ENCODE data around the gene TMPRSS11B.

TMPRSS11B gene

DNA sequence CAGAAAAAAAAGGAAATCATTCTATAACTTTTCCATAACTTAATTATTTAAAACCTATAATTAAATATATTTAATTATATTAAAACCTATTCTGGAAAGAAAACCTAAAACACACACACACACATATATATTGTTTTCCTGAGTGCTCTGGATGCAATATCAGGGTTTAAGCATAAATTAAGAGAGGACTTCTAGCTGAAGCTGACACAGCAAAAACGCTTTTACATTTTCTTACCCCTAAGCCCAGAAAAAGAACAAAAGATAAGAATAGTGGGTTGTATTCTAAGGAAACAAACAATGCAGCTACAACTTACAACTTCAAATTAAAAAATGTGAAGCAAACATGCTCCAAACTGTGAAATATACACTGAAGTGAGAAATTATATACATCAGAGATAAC lies 52.3 kb downstream of the TMPRSS11B start:
- H3K9me3 ChIP-seq, result no peaks in the 10 kb centered on the region
- H3K4me3 ChIP-seq, result no peak overlapping the region
- no peaks in the 10 kb centered on the region for H3K27me3 ChIP-seq
- no peaks in the 10 kb centered on the region for H3K36me3 ChIP-seq
- intact Hi-C loops (cut with DNase I; ENCODE audit: low total_unique reads), result no loop called here
- H3K4me1 ChIP-seq, result no peaks in the 10 kb centered on the region
- TF ChIP-seq, protein P1, sequence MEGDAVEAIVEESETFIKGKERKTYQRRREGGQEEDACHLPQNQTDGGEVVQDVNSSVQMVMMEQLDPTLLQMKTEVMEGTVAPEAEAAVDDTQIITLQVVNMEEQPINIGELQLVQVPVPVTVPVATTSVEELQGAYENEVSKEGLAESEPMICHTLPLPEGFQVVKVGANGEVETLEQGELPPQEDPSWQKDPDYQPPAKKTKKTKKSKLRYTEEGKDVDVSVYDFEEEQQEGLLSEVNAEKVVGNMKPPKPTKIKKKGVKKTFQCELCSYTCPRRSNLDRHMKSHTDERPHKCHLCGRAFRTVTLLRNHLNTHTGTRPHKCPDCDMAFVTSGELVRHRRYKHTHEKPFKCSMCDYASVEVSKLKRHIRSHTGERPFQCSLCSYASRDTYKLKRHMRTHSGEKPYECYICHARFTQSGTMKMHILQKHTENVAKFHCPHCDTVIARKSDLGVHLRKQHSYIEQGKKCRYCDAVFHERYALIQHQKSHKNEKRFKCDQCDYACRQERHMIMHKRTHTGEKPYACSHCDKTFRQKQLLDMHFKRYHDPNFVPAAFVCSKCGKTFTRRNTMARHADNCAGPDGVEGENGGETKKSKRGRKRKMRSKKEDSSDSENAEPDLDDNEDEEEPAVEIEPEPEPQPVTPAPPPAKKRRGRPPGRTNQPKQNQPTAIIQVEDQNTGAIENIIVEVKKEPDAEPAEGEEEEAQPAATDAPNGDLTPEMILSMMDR (IDR thresholded peaks at IDR 0.05), result no peak
- no peak for DNase-seq
- no peak overlapping the region for H3K27ac ChIP-seq

DNA sequence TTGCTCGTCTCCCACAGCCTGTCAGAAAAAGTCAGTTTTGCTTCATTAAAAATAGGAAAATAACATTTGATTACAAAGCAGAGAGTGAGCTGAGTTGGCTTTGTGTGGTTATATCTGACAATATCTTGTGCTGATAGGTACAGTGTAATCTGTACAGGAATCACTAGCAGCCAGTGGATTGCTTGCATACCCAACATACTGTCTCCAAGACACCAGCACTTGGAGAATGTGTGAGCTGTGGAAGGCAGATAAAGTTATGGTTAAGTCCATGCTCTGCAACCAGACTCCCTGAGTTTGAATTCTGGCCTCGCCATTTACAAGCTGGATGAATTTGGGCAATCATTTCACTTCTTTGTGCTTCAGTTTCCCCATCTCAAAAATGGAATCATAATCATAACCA lies 58.3 kb downstream of the TMPRSS11B start:
- TF ChIP-seq, protein P1 (IDR thresholded peaks at IDR 0.05), result no peak
- Histone ChIP-seq H3K4me1 (no peaks in the 10 kb centered on the region), H3K27ac (no peak overlapping the region), H3K27me3 (no peaks in the 10 kb centered on the region), H3K4me3 (no peak overlapping the region), H3K9me3 (no peaks in the 10 kb centered on the region), H3K36me3 (no peaks in the 10 kb centered on the region)
- intact Hi-C loops (cut with DNase I; ENCODE audit: low total_unique reads), result no loop called here
- DNase-seq, result no peak

DNA sequence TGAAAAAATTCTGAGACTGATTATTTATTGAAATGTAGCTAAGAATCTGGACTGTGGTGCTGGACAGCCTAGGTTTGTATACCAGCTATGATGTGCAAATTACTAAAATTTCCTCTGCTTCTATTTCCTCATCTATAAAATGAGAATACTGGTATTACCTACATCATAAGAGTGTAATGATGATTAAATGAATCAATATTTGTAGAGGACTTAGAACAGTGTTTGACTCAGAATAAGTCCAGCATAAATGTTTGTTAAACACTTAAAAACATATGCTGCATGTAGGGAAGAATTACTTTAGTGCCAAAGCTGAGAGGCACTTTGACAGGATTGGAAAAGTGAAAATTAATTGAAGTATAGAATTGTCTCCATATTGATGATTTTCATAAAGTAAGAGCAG lies 60.6 kb downstream of the TMPRSS11B start:
- Histone ChIP-seq H3K4me1 (no peaks in the 10 kb centered on the region), H3K4me3 (no peak overlapping the region), H3K27ac (no peak overlapping the region), H3K36me3 (no peaks in the 10 kb centered on the region), H3K27me3 (no peaks in the 10 kb centered on the region), H3K9me3 (no peaks in the 10 kb centered on the region)
- intact Hi-C loops (cut with DNase I; ENCODE audit: low total_unique reads), result no loop called here
- TF ChIP-seq, protein P1 (IDR thresholded peaks at IDR 0.05), result no peak
- no peak for DNase-seq

DNA sequence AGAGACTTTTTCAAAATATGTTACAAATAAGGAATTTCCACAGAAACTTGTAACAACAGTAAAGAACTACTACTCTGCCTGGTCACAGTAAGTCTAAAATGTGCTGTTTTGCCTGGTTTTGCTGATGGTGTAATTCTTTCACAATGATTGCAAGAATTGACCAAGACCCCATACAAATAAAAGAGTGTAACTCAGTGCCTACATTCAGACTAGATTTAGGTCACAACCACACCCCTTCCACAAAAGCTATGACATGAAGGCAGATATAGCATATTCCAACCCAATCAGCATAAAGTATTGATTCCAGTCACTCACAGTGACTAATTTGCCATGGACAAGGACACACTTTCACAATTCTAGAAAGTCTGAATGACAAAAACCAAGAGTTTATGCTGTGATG lies 62.1 kb downstream of the TMPRSS11B start:
- TF ChIP-seq, protein P1 (IDR thresholded peaks at IDR 0.05), result no peak
- H3K27me3 ChIP-seq, result no peaks in the 10 kb centered on the region
- no peaks in the 10 kb centered on the region for H3K36me3 ChIP-seq
- intact Hi-C loops (cut with DNase I; ENCODE audit: low total_unique reads), result no loop called here
- H3K27ac ChIP-seq, result no peak overlapping the region
- no peaks in the 10 kb centered on the region for H3K4me1 ChIP-seq
- no peak overlapping the region for H3K4me3 ChIP-seq
- H3K9me3 ChIP-seq, result no peaks in the 10 kb centered on the region
- no peak for DNase-seq

DNA sequence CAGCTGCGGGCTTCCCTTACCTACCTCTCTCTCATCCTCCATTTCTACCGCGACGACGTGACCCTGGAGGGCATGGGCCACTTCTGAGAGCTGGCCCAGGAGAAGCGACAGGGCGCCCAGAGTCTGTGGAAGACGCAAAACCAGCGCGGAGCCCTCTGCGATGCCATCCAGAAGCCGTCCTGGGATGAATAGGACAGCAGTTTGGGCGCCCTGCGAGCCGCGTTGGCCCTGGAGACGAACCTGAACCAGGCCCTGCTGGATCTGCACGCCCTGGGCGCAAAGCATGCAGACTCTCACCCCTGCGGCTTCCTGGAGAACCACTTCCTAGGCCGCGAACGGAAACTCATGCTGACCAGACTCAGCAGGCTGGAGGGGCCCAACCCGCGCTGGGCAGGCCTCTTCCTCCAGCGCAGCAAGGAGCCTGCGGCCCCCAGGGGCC lies 63.1 kb downstream of the TMPRSS11B start:
- Histone ChIP-seq H3K4me1 (no peaks in the 10 kb centered on the region), H3K27me3 (no peaks in the 10 kb centered on the region), H3K4me3 (no peak overlapping the region), H3K9me3 (no peaks in the 10 kb centered on the region), H3K36me3 (no peaks in the 10 kb centered on the region), H3K27ac (no peak overlapping the region)
- TF ChIP-seq, protein P1 (IDR thresholded peaks at IDR 0.05), result no peak
- peak in 1 of 2 donors; percentile 48 for DNase-seq
- intact Hi-C loops (cut with DNase I; ENCODE audit: low total_unique reads), result no loop called here

DNA sequence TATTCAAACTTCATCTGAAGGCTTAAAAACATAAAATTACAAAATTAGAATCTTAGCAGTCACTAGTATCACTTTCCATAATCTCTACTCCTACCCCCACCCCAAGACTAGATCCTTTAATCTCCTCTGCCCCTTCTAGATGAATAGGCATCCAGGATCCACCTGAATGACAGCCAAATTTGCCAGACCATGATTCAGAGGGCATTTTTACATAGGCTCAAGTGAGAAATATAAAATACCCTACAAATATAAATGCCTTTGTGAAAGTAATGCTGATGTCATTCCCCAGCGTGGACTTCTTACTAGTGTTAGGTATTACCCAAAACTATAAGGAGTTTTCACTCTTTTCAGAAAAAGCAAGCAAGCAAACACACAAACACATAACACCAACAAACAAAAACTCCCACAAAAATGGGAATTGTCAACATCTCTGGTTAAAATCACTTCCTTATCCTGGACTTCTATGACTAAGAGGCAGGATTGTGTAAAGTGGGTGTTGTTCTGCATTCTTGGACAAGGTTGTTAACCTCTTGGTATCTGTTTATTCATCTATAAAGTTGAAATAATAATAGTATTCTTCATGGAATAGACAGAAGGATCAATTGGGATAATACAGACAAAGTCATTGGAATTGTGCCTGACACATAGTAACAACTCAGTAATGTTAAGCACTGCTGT lies 64.5 kb downstream of the TMPRSS11B start:
- no peaks in the 10 kb centered on the region for H3K36me3 ChIP-seq
- H3K27ac ChIP-seq, result no peak overlapping the region
- no peak for DNase-seq
- TF ChIP-seq, protein P1 (IDR thresholded peaks at IDR 0.05), result no peak
- no peak overlapping the region for H3K4me3 ChIP-seq
- no peaks in the 10 kb centered on the region for H3K27me3 ChIP-seq
- intact Hi-C loops (cut with DNase I; ENCODE audit: low total_unique reads), result no loop called here
- no peaks in the 10 kb centered on the region for H3K4me1 ChIP-seq
- no peaks in the 10 kb centered on the region for H3K9me3 ChIP-seq

Data from tibial artery (tissue), 4 donors.